Esophagus muscularis mucosa (tissue), 4 donors: ENCODE measurements around the gene EML6. TPM values are rescaled to one million over a fixed set of nuclear protein-coding genes. Genes with fewer than 3 reads are reported as not detected.

Experiments used
- DNase-seq: peaks from one replicate; pipeline ENCODE4 v3.0.0-alpha.2; 2017; ENCODE audit errors: extremely low spot score
- H3K27ac ChIP-seq, 4 donors: fragments of 200-600 bp; sonication (generic); replicated peaks in 1 of 4; 1 replicate in 3 of 4; 2 replicates in 1 of 4; pipeline ENCODE4 v1.5.1; 2016 to 2019; ENCODE audit warnings: mild to moderate bottlenecking in 1 of 4
- H3K27me3 ChIP-seq, 4 donors: fragments of 200-600 bp; sonication (generic); one replicate each; pipeline versions ENCODE4 v1.5.1 to v1.6.0; 2016 to 2019
- H3K36me3 ChIP-seq, 4 donors: fragments of 200-600 bp; sonication (generic); one replicate each; pipeline ENCODE4 v1.5.1; 2016 to 2019
- H3K4me1 ChIP-seq, 4 donors: fragments of 200-600 bp; sonication (generic); one replicate each; pipeline ENCODE4 v1.5.1; 2016 to 2019
- H3K4me3 ChIP-seq, 4 donors: fragments of 200-600 bp; sonication (generic); 1 replicate in 2 of 4; 2 replicates in 2 of 4; pipeline ENCODE4 v1.5.1; 2016 to 2019; ENCODE audit warnings: mild to moderate bottlenecking in 4 of 4, moderate library complexity in 1 of 4
- H3K9me3 ChIP-seq, 4 donors: fragments of 200-600 bp; sonication (generic); 1 replicate in 3 of 4; 2 replicates in 1 of 4; pipeline ENCODE4 v1.5.1; 2016 to 2019
- EP300 ChIP-seq: sonication (generic); formaldehyde crosslinking; IDR thresholded peaks from one replicate; pipeline ENCODE4 v1.6.1; 2017; ENCODE audit warnings: antibody characterized with exemption
- POLR2A ChIP-seq: fragments of 450-650 bp; IDR thresholded peaks from one replicate; pipeline ENCODE4 v1.6.1; 2017; ENCODE audit warnings: antibody characterized with exemption, moderate library complexity, mild to moderate bottlenecking, low read depth
- POLR2AphosphoS5 ChIP-seq, 2 donors: sonication (generic); formaldehyde crosslinking; IDR thresholded peaks; one replicate each; pipeline ENCODE4 v1.6.1; 2017; ENCODE audit warnings: antibody characterized with exemption in 2 of 2
- WGBS: methylation state at CpG from one replicate; pipeline ENCODE4 v1.1.5; 2018; 5-methylcytosine and 5-hydroxymethylcytosine counted together
- intact Hi-C: fragments of 100-400 bp; cut with DNase I; formaldehyde crosslinking; loops from one replicate; pipeline ENCODE4 v1.15.1; 2023
- total RNA-seq, 4 donors: library from RNA; depleted of rRNA; stranded (reverse); fragments of >200 nt; gene quantifications; one replicate each; pipeline versions ENCODE4 v1.1.0 to v1.2.1, GENCODE V29; 2016
- TF ChIP-seq, protein P1 (sequence below), 3 experiments: fragments of 200-600 bp in 2 of 3; fragments of 450-650 bp in 1 of 3; sonication (generic) in 2 of 3; IDR thresholded peaks; one replicate each; pipeline ENCODE4 v1.5.1; 2017 to 2019; ENCODE audit warnings: antibody characterized with exemption in 3 of 3, mild to moderate bottlenecking in 2 of 3, moderate library complexity in 1 of 3

Gene EML6
- total RNA-seq, 4 donors from 2014 or later: 0.75 to 4.6 (median 0.89) TPM

DNA sequence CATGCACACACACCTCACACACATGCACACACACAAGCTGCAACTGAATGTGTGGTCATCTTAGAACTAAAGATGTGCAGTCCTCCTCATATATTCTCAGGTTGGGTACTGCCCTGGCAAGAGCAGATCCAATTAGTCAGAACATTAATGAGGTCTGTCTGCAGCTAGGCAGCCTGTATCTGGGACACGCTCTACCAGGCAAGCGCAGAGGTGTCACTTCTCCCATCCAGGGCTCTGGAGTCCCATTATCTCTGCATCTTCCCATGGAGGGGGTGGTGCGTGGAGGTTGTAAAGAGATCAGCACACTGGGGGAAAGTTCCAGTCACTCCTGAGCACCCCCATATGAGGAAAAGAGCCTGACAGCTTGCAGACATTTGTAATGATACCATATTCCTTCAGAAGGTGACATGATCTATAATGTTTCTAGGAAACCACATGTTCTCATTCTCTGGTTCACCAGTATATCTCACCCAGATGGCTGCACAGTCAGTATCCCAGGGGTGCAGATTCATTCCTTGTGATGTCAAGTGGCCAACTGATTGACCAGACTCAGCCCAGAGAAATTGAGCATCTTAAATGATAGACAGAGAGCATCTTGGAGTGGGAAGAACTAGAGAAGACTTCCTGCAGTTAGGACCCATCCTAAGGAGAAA is 231.4 kb downstream of the EML6 start:
- intact Hi-C loops: no loop called here
- H3K4me3 ChIP-seq: no peak overlapping the region
- 92% methylated on average over 3 of the region's 3 CpGs for WGBS
- no peaks in the 10 kb centered on the region for H3K9me3 ChIP-seq
- H3K27me3 ChIP-seq: no peaks in the 10 kb centered on the region
- H3K27ac ChIP-seq: no peak overlapping the region
- no peak for DNase-seq
- TF ChIP-seq EP300 (no peak), POLR2A (no peak), POLR2AphosphoS5 (IDR thresholded peaks at IDR 0.05) (no peak)
- TF ChIP-seq, protein P1, sequence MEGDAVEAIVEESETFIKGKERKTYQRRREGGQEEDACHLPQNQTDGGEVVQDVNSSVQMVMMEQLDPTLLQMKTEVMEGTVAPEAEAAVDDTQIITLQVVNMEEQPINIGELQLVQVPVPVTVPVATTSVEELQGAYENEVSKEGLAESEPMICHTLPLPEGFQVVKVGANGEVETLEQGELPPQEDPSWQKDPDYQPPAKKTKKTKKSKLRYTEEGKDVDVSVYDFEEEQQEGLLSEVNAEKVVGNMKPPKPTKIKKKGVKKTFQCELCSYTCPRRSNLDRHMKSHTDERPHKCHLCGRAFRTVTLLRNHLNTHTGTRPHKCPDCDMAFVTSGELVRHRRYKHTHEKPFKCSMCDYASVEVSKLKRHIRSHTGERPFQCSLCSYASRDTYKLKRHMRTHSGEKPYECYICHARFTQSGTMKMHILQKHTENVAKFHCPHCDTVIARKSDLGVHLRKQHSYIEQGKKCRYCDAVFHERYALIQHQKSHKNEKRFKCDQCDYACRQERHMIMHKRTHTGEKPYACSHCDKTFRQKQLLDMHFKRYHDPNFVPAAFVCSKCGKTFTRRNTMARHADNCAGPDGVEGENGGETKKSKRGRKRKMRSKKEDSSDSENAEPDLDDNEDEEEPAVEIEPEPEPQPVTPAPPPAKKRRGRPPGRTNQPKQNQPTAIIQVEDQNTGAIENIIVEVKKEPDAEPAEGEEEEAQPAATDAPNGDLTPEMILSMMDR (IDR thresholded peaks at IDR 0.05): no peak
- no peaks in the 10 kb centered on the region for H3K36me3 ChIP-seq
- H3K4me1 ChIP-seq: peaks cover 0 to 12% (median 2%) of the 10 kb centered on the region in 4 donors

- no peaks in the 10 kb centered on the region for H3K36me3 ChIP-seq
- H3K27me3 ChIP-seq: no peaks in the 10 kb centered on the region
- 65% methylated on average over 9 of the region's 9 CpGs for WGBS
- no peak for TF ChIP-seq POLR2A
- TF ChIP-seq EP300: no peak
- TF ChIP-seq, protein P1 (IDR thresholded peaks at IDR 0.05): no peak
- TF ChIP-seq POLR2AphosphoS5 (IDR thresholded peaks at IDR 0.05): no peak
- H3K4me1 ChIP-seq: peaks cover 0 to 12% (median 2%) of the 10 kb centered on the region in 4 donors
- H3K9me3 ChIP-seq: no peaks in the 10 kb centered on the region
- H3K27ac ChIP-seq: no peak overlapping the region
- intact Hi-C loops: no loop called here
- H3K4me3 ChIP-seq: no peak overlapping the region
- DNase-seq: no peak
These were observed 232.1 kb downstream of the EML6 start for GRCh38 chr2:54955358-54956110.

DNA sequence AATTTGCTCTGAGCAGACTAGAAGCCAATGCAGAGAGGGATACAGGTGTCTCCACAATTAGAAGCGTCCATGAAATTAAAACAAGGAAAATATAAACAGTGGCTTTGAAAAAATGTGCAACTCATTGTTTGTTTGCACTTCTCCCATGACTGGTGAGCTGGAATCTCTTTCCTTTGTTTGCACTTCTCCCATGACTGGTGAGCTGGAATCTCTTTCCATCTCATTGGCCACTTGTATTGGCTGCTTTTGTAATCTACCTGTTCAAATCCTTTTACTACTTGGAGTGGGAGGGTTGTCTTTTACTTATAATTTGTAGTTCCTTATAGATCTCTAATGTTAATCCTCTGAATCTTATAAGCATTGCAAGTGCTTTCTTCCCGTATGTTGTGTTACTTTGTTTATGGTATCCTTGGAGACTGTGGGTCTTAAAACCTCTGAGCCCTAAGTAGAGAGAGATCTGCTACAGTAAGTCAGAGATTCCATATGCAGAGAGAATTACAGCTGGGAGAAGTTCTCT is 232.7 kb downstream of the EML6 start:
- intact Hi-C loops: no loop called here
- no peak for TF ChIP-seq POLR2A
- H3K36me3 ChIP-seq: no peaks in the 10 kb centered on the region
- DNase-seq: no peak
- no peaks in the 10 kb centered on the region for H3K9me3 ChIP-seq
- no peaks in the 10 kb centered on the region for H3K27me3 ChIP-seq
- peaks cover 0 to 12% (median 2%) of the 10 kb centered on the region in 4 donors for H3K4me1 ChIP-seq
- H3K27ac ChIP-seq: no peak overlapping the region
- H3K4me3 ChIP-seq: no peak overlapping the region
- 47% methylated on average over 2 of the region's 2 CpGs for WGBS

- no peaks in the 10 kb centered on the region for H3K27me3 ChIP-seq
- no peak for DNase-seq
- H3K4me1 ChIP-seq: peaks cover 0 to 12% (median 2%) of the 10 kb centered on the region in 4 donors
- no peaks in the 10 kb centered on the region for H3K9me3 ChIP-seq
- TF ChIP-seq EP300: no peak
- TF ChIP-seq, protein P1 (IDR thresholded peaks at IDR 0.05): no peak
- no peak for TF ChIP-seq POLR2AphosphoS5 (IDR thresholded peaks at IDR 0.05)
- no peak for TF ChIP-seq POLR2A
- intact Hi-C loops: no loop called here
- 90% methylated on average over 11 of the region's 18 CpGs for WGBS
- H3K27ac ChIP-seq: no peak overlapping the region
- no peak overlapping the region for H3K4me3 ChIP-seq
- no peaks in the 10 kb centered on the region for H3K36me3 ChIP-seq
These were observed 234.0 kb downstream of the EML6 start for GRCh38 chr2:54957321-54957999.
